ENCODE data around the gene RCOR3. TPM values are rescaled to one million over a fixed set of nuclear protein-coding genes. Genes with fewer than 3 reads are reported as not detected.

RCOR3 gene
- total RNA-seq, 2 experiments from 2014 or later = 47.8 to 52.7 TPM

DNA sequence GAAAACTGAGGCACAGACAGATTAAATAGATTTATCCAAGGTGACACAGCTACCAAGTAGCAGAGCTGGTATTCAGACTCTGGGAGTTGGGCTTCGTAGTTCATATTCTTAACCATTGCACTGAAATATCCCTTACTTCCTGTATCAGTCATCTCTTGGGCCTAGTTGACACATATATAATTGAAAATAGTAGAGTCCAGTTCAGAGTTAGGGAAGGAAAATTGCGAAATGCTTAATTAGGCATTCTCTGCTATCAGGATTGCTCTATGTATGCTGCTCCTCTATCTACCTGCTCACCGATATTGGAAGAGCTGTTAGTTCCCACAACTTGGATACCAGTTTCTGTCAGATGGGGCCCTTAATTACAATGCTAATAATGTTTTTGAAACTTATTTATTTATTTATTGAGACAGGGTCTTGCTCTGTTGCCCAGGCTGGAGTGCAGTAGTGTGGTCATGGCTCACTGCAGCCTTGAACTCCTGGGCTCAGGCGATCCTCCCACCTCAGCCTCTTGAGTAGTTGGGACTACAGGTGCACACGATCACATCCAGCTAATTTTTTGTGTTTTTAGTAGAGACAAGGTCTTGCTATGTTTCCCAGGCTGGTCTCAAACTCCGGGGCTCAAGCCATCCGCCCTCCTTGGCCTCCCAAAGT is 8.2 kb downstream of the RCOR3 start:
- Mint-ChIP-seq H3K27me3 (no peaks in the 10 kb centered on the region), H3K9me3 (no peaks in the 10 kb centered on the region), H3K36me3 (ENCODE audit: low read depth) (peaks cover 40% of the 10 kb centered on the region), H3K4me3 (no peak overlapping the region), H3K27ac (no peak overlapping the region), H3K4me1 (peaks cover 3% of the 10 kb centered on the region)
- CTCF ChIA-PET = interaction anchor here (0.8 kb wide), 1 partner anchor 387 kb away, joined by 3 read pairs; no protein-coding TSS in a partner anchor
- POLR2A ChIA-PET = interaction anchor here (1.3 kb wide), 1 partner anchor 9 kb away, joined by 3 read pairs; no protein-coding TSS in a partner anchor
- DNase-seq = no peak

DNA sequence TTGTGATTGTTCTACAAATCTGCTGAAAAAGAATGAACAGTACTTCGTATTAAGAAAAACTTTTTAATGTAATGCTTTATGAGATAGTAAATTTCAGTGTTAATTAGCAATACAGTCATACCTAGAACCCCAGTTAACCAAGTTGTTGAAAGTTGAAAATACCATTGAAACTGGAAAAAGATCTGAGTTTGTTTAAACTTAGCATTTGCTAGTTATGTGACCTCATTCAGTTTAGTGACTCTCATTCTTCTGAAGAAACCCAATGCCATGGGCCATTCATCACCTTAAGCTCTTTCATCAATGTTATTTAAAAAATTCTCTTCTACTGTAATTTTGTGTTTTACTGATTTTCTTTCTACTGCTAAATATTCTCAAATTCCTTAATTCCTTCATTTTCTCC is 20.2 kb downstream of the RCOR3 start:
- Mint-ChIP-seq H3K27ac (no peak overlapping the region), H3K9me3 (no peaks in the 10 kb centered on the region), H3K4me3 (no peak overlapping the region), H3K36me3 (ENCODE audit: low read depth) (peaks cover 21% of the 10 kb centered on the region), H3K27me3 (no peaks in the 10 kb centered on the region), H3K4me1 (no peaks in the 10 kb centered on the region)
- ChIA-PET POLR2A (interaction anchor here (0.5 to 1.2 kb wide), 3 partner anchors 10 to 21 kb away, joined by 3 read pairs; no protein-coding TSS in a partner anchor), CTCF (no interaction called here)
- DNase-seq = no peak

DNA sequence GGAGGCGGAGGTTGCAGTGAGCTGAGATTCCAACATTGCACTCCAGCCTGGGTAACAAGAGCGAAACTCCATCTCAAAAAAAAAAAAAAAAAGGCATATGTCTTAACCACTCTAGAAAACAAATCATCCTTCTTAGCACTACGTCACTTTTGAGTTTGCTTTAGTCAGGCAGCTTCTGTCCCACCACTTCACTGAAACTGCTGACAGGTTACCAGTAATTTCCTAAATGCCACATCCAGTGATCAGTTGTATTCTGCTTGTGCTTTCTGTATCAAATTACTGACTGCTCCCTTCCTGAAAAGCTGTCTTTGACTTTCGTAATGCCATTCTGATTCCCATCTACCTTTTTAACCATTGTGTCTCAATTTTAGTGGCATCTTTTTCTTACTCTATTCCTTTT is 21.7 kb downstream of the RCOR3 start:
- no peak overlapping the region for H3K27ac Mint-ChIP-seq
- H3K9me3 Mint-ChIP-seq = no peaks in the 10 kb centered on the region
- DNase-seq = no peak
- H3K36me3 Mint-ChIP-seq (ENCODE audit: low read depth) = peaks cover 31% of the 10 kb centered on the region
- H3K4me3 Mint-ChIP-seq = no peak overlapping the region
- no peaks in the 10 kb centered on the region for H3K4me1 Mint-ChIP-seq
- ChIA-PET POLR2A (interaction anchor here (0.6 to 1.8 kb wide), 3 partner anchors 10 to 63 kb away, joined by 3 to 6 read pairs (median 4); no protein-coding TSS in a partner anchor), CTCF (interaction anchor here (0.8 kb wide), 1 partner anchor 43 kb away, joined by 3 read pairs; no protein-coding TSS in a partner anchor)
- no peaks in the 10 kb centered on the region for H3K27me3 Mint-ChIP-seq

DNA sequence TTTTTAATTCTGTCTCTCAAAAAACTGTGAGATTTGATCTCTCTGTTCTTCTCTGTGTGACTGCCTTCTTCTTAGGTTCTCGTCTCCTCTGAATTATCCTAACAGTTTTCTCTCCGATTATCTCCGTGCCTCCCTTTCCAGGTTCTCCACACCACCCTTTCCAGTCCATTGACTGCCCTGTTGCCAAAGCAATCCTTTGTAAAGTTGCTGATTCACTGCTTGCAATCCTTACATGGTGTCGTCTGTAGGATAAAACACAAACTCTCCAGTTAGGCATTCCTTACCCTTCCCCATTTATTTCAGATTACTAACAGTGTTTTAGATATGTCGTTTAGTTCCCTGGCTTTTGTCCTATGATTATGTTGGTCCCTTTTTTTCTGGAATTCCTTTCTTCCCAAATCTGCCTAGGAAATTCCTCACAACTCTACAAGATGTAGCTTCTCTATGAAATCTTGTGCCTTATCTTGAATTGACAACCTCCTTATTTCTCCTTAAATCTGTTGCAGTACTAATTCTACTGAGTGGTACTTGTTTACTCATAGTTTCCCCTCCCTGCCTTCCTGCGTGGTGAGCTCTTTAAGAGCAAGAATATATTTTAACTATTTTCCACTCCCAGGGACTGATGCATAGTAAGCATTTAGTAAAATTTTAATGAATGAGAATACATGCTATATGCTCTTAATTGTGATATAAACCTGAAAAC is 22.3 kb downstream of the RCOR3 start:
- CTCF ChIA-PET = interaction anchor here (0.8 to 1.5 kb wide), 2 partner anchors 15 to 42 kb away, joined by 3 to 4 read pairs; no protein-coding TSS in a partner anchor
- no peaks in the 10 kb centered on the region for H3K4me1 Mint-ChIP-seq
- no peak overlapping the region for H3K27ac Mint-ChIP-seq
- no peak for DNase-seq
- H3K36me3 Mint-ChIP-seq (ENCODE audit: low read depth) = peaks cover 29% of the 10 kb centered on the region
- POLR2A ChIA-PET = interaction anchor here (0.6 to 1.8 kb wide), 4 partner anchors 10 to 62 kb away, joined by 3 to 6 read pairs (median 4); no protein-coding TSS in a partner anchor
- H3K27me3 Mint-ChIP-seq = no peaks in the 10 kb centered on the region
- no peaks in the 10 kb centered on the region for H3K9me3 Mint-ChIP-seq
- H3K4me3 Mint-ChIP-seq = no peak overlapping the region

DNA sequence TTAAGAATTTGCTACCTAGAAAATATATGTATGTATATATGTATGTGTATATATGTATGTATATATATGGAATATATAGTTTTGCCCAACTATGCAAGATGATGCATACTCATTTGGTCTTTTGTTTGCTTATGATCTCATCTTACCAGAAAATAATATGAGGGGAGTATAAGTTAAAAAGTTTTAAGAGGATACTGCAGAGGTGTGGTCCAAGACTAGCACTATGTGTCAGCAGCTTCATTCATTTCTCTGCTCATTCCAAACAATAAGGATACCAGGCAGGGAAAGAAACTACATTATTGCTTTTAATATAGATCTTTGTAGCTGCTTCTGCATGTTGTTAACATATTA is 22.8 kb downstream of the RCOR3 start:
- Mint-ChIP-seq H3K27ac (no peak overlapping the region), H3K27me3 (no peaks in the 10 kb centered on the region), H3K36me3 (ENCODE audit: low read depth) (peaks cover 32% of the 10 kb centered on the region), H3K4me3 (no peak overlapping the region), H3K4me1 (no peaks in the 10 kb centered on the region), H3K9me3 (no peaks in the 10 kb centered on the region)
- ChIA-PET POLR2A (interaction anchor here (1.0 to 1.8 kb wide), 3 partner anchors 9 to 22 kb away, joined by 3 to 6 read pairs (median 4); no protein-coding TSS in a partner anchor), CTCF (interaction anchor here (1.5 kb wide), 1 partner anchor 14 kb away, joined by 4 read pairs; no protein-coding TSS in a partner anchor)
- no peak for DNase-seq

DNA sequence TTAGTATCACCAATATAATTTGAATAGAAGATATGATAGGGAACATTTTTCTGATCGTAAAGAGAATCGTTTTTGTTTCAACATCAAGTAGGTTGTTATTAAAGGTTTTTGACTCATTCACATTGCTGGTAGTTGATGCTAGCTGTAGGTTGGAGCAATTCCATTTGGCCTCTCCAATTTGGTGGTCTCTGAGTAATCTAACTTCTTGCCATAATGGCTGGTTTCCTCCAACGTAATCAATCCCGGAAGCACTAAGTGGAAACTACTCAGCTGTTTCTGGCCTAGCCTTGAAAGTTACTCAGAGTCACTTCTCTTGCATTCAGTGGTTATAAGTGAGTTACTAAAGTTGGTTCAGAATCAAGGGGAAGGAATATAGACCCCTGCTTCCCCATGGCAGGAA is 26.0 kb downstream of the RCOR3 start:
- no peak for DNase-seq
- Mint-ChIP-seq H3K27ac (no peak overlapping the region), H3K4me3 (no peak overlapping the region), H3K9me3 (no peaks in the 10 kb centered on the region), H3K27me3 (no peaks in the 10 kb centered on the region), H3K4me1 (no peaks in the 10 kb centered on the region), H3K36me3 (ENCODE audit: low read depth) (peaks cover 40% of the 10 kb centered on the region)
- CTCF ChIA-PET = interaction anchor here (1.4 kb wide), 1 partner anchor 8 kb away, joined by 3 read pairs; no protein-coding TSS in a partner anchor
- POLR2A ChIA-PET = interaction anchor here (1.8 kb wide), 1 partner anchor 27 kb away, joined by 5 read pairs; the partner anchor contains the start of gene RCOR3

DNA sequence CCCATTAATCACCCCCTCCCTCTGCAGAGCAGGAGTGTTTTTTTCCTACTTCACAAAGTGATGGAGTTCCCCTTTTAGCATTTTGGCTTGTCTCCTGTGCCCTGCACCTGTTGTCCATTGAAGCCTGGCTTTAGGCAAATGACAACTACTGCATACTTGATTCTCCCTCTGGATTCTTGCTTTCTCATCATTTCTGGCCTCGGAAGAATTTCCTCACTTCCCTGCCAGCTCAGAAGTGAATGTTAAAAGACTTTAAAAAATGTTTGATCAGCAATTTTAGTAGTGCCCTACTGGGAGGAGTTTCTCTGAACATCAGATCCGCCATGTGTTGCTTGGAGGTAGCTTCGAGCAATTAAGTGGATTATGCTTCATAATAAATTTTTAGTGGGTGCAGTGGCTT is 28.1 kb downstream of the RCOR3 start:
- Mint-ChIP-seq H3K27ac (no peak overlapping the region), H3K36me3 (ENCODE audit: low read depth) (peaks cover 57% of the 10 kb centered on the region), H3K4me3 (no peak overlapping the region), H3K9me3 (no peaks in the 10 kb centered on the region), H3K27me3 (no peaks in the 10 kb centered on the region), H3K4me1 (no peaks in the 10 kb centered on the region)
- POLR2A ChIA-PET = interaction anchor here (0.7 kb wide), 1 partner anchor 25 kb away, joined by 3 read pairs; no protein-coding TSS in a partner anchor
- no peak for DNase-seq
- CTCF ChIA-PET = no interaction called here

DNA sequence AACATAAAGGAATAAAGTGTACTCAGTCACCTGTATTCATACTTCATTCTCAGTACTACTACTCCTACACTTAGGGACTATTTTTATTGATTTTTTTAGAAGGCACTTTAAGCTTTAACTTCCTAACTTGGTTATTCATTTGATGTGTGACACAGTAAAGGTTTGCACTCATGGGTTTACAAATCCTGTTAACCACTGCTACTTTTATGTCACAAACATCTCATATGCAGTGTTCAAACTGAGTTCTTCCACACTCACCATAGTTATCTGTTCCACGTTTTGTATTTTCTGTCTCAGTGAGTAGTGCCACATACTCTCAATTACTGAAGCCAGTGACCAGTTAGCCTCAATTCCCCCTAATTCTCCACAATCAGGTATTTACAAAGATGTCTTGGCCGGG is 33.2 kb downstream of the RCOR3 start:
- POLR2A ChIA-PET = no interaction called here
- peaks cover 56% of the 10 kb centered on the region for H3K36me3 Mint-ChIP-seq (ENCODE audit: low read depth)
- CTCF ChIA-PET = no interaction called here

DNA sequence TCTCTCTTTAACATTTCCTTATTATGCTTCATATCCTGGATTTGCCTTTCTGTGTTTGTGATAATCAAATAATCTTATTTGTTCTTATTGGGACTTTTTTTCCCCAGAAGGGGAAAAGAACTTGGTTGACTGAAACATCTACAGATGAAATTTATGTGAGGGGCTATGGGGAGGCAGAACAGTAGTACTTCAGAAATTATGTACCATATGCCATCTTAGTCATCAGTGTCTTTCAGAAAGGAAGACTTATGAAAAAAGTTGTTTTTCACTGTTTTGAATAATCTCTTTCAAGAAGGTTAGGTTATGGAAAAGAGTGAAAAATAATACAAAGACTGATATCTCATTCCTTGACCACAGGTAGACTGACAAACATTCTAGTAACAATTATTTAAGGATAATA is 37.2 kb downstream of the RCOR3 start:
- POLR2A ChIA-PET = no interaction called here
- Mint-ChIP-seq H3K27ac (no peak overlapping the region), H3K36me3 (ENCODE audit: low read depth) (peaks cover 62% of the 10 kb centered on the region)

More for the DNA sequence above, 33.2 kb downstream of the RCOR3 start:
- Mint-ChIP-seq H3K4me1 (peaks cover 6% of the 10 kb centered on the region), H3K27ac (no peak overlapping the region), H3K4me3 (no peak overlapping the region), H3K27me3 (no peaks in the 10 kb centered on the region), H3K9me3 (no peaks in the 10 kb centered on the region)
- no peak for DNase-seq

DNA sequence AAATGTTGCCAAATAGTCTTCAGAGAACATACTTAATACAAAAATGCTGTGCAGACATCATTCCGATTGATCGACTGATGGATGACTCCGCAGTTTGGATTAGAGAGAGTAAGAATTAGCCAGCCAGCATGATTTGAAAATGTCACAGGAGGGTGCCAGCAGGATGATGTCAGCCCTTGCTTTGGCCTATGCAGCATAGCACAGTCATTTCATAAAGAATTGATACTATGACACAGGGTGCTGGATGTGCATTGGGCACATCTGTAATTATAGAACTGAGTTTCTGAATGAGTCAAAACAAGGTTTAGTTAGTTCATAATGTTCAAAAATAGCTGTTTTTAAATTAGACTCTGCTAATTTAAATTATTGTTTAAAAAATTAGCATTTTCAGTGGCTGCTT is 45.9 kb downstream of the RCOR3 start:
- Mint-ChIP-seq H3K9me3 (no peaks in the 10 kb centered on the region), H3K4me1 (peaks cover 26% of the 10 kb centered on the region), H3K27ac (peak overlapping the region; percentile 54), H3K27me3 (no peaks in the 10 kb centered on the region), H3K36me3 (ENCODE audit: low read depth) (peaks cover 52% of the 10 kb centered on the region), H3K4me3 (no peak overlapping the region)
- ChIA-PET CTCF (interaction anchor here (1.3 kb wide), 1 partner anchor 18 kb away, joined by 5 read pairs; no protein-coding TSS in a partner anchor), POLR2A (interaction anchor here (0.6 to 0.8 kb wide), 2 partner anchors 14 to 167 kb away, joined by 3 read pairs; no protein-coding TSS in a partner anchor)
- DNase-seq = peak; percentile 35

More for the DNA sequence above, 37.2 kb downstream of the RCOR3 start:
- no peaks in the 10 kb centered on the region for H3K9me3 Mint-ChIP-seq
- CTCF ChIA-PET = interaction anchor here (1.0 to 1.9 kb wide), 3 partner anchors 14 to 27 kb away, joined by 3 to 4 read pairs (median 3); no protein-coding TSS in a partner anchor
- peaks cover 6% of the 10 kb centered on the region for H3K4me1 Mint-ChIP-seq
- H3K4me3 Mint-ChIP-seq = no peak overlapping the region
- no peaks in the 10 kb centered on the region for H3K27me3 Mint-ChIP-seq
- DNase-seq = no peak

DNA sequence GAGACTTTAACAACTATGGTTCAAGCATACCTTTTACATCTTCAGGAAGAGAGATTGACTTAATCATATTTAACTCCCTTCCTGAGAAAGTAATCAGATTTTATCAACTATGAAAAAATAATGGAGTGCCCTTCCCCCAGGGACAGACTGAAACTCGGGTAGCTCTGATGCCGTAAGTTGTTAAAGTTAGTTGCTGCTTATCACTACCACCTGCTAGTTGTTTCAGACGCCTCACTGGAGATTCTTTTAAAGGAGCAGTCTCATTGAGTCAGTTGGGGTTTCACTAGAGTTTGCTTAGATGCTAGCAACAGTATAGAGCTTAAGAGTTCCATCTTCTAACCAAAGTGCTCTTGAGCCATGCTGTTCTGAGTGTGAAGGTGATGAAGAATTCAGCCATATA is 50.5 kb downstream of the RCOR3 start:
- POLR2A ChIA-PET = no interaction called here

DNA sequence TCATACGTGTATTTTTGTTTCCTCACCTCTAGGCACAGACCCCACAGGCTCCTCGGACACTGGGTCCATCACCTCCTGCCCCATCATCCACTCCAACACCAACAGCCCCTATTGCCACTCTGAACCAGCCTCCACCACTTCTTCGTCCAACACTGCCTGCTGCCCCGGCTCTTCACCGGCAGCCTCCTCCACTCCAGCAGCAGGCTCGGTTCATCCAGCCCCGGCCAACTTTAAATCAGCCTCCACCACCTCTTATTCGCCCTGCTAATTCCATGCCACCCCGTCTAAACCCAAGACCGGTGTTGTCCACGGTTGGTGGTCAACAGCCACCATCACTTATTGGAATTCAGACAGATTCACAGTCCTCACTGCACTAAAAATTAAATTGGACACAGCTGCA is 54.2 kb downstream of the RCOR3 start:
- ChIA-PET CTCF (interaction anchor here (1.1 kb wide), 1 partner anchor 18 kb away, joined by 3 read pairs; no protein-coding TSS in a partner anchor), POLR2A (no interaction called here)
- peaks cover 44% of the 10 kb centered on the region for H3K36me3 Mint-ChIP-seq (ENCODE audit: low read depth)
- no peak for DNase-seq
- no peaks in the 10 kb centered on the region for H3K27me3 Mint-ChIP-seq
- H3K4me1 Mint-ChIP-seq = peaks cover 3% of the 10 kb centered on the region
- H3K4me3 Mint-ChIP-seq = no peak overlapping the region
- no peak overlapping the region for H3K27ac Mint-ChIP-seq
- no peaks in the 10 kb centered on the region for H3K9me3 Mint-ChIP-seq

More for the DNA sequence above, 50.5 kb downstream of the RCOR3 start:
- no peak for DNase-seq
- Mint-ChIP-seq H3K27me3 (no peaks in the 10 kb centered on the region), H3K4me1 (peaks cover 14% of the 10 kb centered on the region), H3K36me3 (ENCODE audit: low read depth) (peaks cover 46% of the 10 kb centered on the region), H3K4me3 (no peak overlapping the region), H3K9me3 (no peaks in the 10 kb centered on the region), H3K27ac (no peak overlapping the region)
- CTCF ChIA-PET = interaction anchor here (2.9 kb wide), 1 partner anchor 14 kb away, joined by 10 read pairs; no protein-coding TSS in a partner anchor

Measured in activated CD4-positive, alpha-beta memory T cell treated with anti-CD3 and anti-CD28 coated beads, Interleukin-2, amount 10 ng/mL, durations not matched to agents 7 days and 5 days (primary cell).